ENCODE results near the gene AHRR.

AHRR gene

DNA sequence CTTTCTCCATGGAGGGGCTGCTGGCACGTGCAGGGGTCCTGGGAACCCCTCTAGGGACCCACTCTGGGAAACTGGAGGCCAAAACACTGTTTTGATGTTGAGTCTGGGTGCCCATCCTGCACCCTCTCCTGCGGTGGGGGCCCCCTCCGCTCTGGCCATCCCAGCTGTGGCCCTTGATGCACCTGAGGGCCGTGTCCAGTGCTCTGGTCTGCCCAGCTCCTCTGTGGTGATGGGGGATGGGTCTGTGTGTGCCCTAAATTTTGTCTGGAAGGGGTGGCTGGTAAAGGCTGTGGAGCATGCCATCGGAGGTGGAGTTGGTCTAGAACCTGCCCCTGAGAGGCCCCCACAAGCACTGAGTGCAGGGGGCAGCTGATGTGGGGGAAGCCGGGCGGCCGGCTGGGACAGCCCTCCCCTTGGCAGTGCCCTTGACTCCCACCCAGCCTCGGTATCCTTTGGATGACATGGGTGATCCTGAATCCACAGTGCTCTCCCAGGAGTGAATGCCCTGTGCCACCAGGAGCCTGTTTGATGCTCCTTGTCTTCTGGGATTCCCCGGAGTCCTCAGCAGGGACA lies 26.3 kb downstream of the AHRR start:
- DNase-seq: no peak

DNA sequence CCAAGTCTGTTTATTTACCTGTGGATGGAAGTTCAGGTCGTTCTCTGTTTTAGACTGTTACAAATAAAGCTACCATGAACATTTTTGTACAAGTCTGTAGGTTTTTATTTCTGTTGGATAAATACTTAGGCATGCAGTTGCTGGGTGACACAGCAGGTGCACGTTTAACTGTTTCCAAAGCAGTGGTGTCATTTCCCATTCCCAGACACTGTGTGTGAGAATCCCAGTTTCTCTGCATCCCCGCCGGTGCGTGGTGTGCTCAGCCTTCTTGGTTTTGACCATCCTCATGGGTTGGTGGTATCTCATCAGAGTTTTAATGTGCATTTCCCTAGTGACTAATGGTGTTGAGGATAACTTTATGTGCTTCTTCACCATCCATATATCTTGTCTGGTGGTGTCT lies 27.2 kb downstream of the AHRR start:
- no peak for DNase-seq

DNA sequence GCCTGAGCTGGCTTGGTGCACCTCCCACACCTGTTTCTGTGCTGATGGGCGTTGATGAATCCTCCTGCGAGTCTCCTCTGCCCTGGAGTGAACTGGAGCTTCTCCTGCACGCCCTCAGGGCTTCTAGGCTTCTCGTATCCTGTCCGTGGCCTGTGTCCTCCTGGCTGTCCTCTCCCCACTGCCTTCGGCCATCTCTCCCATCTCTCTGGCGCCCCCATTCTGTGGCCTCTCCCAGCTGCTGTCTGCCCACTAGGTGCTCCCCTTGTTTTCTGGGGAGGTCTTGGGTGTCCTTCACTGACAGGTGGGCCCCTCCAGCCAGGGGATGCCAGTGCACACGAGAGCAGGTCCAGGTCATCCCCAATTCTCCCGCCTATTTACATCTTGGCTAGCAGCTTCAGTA lies 28.8 kb downstream of the AHRR start:
- no peak for DNase-seq

DNA sequence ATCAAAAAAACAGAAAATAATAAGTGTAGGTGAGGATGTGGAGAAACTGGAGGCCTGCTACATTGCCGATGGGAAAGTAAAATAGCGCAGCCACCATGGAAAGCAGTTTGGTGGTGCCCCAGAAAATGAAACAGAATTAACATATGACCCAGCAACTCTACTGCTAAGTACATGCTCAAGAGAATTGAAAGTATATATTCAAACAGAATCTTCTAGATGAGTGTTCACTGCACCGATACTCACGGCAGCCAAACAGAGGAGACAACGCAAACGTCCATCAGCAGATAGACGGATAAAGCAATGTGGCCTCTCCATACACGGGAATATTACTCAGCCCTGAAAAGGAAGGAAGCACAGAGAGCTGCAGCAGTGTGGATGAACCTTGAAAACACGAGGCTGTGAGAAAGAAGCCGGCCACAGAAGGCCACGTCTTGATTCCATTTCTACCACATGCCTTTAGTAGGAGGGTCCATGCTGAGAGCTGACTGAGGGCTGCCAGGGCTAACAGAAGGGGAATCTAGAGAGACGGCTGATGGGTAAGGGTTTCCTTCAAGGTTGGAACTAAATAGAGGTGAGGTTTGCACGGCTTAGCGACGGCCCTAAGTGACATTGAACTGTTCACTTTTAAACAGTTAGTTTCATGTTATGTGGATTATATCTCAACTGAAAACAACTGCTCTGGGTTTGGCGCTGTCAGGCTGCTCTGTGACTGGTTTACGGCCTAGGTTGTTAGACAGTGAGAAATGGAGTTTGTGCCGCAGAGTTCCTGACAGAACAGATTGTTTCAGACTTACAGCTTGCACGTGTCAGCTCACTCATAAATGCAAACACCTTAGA lies 29.8 kb downstream of the AHRR start:
- DNase-seq: no peak

DNA sequence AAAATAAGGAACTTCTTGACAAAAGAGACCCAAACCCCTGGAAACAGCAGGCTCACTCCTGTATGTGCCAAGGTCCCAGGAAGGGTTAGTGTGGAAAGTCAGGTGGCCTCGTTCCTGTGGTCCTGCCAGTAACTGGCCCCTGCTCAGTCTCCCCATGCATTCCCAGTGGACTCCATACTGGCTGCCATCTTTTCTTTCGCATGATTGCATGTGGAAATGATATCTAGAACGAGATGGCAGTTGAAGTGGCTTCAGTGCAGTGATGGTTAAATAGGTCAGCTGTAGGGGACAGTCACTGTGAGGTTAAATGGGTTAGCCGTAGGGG lies 30.4 kb downstream of the AHRR start:
- DNase-seq: no peak

DNA sequence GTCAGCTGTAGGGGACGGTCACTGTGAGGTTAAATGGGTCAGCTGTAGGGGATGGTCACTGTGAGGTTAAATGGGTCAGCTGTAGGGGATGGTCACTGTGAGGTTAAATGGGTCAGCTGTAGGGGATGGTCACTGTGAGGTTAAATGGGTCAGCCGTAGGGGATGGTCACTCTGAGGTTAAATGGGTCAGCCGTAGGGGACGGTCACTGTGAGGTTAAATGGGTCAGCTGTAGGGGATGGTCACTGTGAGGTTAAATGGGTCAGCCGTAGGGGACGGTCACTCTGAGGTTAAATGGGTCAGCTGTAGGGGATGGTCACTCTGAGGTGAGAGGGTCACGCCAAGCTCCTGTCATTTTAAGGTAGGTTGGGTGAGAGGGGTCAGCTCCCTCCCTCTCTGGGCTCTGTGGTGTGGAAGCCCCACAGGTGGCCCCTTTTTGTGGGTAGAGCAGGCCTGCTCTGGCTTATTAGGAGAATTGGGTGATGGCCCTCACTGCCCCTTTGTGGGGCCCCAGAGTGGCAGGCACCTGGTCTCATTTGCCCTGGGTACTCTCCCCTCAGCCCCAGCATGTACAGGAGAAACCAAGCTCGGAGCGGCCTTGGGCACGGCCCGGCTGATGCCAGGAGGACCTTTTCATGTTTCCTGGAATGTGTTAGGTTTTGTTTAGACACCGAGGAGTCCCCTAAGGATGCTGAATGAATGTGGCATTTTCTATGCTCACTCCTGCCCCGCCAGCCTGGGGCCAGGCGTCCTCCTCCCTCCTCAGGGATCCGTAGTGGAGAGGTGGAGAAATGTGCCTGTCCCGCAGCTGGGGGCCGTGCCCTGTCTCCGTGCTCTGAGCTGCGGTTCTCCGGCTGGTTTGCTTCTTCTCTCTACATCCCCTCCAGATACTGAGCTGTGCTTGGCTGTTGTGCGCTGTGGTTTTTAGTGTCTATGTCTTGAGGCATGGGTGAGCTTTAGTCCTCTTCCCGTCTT lies 31.4 kb downstream of the AHRR start:
- DNase-seq: no peak

DNA sequence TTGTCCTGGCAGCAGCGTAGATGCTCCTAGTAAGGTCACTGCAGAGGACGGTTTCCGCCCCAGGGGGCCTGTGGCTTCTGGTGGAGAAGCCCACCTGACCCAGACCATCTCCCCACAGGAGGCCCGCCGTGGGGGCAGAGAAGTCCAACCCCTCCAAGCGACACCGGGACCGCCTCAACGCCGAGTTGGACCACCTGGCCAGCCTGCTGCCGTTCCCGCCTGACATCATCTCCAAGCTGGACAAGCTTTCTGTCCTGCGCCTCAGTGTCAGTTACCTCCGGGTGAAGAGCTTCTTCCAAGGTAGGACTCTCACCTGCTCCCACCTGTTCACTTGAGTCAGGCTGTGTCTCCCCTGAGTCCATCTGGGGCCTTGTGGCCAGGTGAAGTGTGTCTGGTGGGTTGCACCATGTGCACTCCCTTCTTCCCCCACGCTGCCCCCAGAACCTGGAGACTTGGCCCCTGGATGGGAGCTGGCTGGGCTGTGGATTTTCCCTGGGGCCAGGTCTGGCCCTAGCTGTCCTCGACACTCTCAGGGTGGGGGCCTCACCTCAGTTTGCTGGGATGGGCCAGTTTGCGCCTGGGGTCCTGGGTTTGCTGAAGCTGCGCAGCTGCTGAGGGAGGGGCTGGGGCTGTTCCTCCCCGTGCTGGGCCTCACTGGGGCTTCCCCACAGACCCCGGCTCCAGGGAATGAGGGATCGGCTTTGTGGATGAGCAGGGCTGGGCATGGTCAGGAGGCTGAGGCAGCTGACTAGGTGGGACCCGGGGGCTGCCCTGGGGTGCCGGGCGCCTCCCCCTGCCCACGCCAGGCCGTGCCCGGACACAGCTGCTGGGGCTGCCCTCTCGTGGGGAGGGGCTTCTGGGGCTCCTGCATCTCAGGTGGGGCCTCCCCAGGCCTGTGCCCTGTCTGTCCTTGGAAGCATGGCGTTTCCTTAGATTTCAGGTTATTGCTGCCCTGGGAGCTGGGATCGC lies 32.4 kb downstream of the AHRR start:
- DNase-seq: no peak

DNA sequence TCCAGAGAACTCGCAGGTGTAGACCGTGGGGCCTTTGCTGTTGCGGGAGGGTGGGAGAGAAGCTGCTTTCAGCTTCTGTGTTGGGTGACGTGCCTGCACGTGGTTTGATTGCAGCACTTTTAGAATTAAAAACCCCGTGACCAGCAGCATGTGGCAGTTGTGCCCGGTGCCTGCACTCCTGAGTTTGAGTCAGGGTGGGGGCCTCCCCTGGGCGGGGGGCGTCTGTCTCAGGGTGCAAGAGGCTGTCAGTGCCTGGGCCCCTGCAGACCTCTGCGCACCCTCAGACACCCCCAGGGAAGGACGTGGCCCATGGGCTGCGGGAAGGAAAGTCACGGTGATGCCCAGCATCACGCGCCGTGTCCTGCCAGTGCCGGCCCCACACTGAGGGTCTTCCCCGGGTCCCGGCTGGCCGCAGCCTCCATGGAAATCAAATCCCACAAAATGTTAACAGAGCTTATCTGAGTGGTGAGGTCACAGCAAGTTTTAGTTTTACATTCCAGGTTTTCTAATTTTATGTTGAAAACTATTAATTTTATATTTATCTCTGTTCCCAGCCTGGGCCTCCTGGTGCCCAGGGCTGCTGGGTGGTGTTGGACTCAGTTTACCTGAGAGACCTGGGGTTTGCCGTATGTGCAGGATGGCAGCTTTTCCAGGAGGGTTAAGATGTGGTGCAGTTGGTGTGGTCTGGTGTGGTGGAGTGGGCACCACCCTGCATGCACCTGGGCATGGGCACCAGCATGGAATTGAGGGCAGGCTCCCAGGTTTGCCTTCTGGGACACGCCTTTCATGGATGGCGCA lies 33.3 kb downstream of the AHRR start:
- no peak for DNase-seq

DNA sequence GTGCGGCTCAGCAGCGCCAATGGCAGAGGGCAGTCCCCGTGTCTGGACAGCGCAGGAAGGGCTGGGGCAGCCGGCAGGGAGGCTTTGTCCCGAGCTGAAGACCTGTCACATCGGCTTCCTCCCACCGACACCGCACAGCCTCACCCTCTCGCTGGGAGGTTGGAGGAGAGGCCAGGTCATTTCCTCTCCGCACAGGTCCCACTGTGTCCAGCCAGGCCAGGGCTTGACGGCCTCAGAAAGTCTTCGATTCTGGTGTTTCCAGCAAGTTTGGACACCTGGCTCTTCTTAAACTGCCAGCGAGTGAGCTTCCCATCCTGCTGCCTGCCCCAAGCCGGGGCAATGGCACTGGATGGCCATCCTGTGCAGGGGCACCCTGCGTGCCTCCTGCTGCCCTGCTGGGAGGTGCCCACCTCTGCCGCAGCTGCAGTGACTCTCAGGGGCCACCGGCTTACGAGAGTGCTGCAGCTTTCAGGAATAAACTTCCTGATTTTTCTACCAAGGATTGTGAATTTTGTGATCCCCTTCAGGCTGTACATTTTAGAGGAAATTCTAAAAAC lies 33.9 kb downstream of the AHRR start:
- no peak for DNase-seq

DNA sequence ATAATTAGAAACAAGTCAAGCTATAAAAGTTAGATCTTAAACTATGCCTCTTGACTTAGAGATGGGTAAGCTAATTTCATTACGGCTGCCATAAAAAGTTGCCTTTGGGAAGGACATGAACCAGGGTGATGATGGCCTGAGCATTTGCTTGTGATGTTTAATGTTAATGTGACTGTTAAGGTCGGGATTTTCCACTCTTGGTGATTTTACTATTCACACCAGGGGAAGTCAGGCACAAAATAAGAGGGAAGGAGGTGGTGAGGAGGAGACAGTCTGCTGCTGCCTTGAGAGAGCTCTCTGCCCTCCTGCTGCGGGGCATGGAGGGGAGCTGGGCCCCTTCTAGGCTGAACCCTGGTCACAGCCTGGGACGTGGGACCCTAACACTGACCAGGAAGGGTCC lies 34.4 kb downstream of the AHRR start:
- no peak for DNase-seq

DNA sequence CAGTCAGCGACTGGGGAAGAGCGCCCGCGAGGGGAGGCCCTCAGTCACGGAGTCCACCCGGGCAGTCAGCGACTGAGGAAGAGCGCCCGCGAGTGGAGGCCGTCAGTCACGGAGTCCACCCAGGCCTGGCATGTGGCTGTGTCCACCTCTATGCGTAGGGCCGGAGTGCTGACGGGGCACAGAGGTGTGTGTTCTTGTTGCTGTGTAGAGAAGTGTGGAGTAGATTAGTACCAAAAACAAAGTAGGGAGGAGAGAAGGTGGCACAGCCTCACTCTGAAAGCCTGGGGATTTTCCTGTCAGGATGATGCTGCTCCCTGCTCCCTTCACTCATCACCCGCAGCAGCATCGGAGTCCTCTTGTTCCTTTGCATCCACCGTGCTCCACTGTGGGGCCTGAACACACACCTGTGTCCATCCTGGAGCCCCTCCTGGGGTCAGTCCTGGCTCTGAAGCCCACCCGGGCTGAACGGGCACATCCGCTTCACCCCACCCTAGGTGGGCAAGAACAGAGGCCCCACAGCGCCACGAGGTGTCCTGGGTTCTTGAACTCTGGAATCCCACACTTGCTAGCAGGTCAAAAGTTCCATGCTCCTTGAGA lies 37.9 kb downstream of the AHRR start:
- DNase-seq: no peak

DNA sequence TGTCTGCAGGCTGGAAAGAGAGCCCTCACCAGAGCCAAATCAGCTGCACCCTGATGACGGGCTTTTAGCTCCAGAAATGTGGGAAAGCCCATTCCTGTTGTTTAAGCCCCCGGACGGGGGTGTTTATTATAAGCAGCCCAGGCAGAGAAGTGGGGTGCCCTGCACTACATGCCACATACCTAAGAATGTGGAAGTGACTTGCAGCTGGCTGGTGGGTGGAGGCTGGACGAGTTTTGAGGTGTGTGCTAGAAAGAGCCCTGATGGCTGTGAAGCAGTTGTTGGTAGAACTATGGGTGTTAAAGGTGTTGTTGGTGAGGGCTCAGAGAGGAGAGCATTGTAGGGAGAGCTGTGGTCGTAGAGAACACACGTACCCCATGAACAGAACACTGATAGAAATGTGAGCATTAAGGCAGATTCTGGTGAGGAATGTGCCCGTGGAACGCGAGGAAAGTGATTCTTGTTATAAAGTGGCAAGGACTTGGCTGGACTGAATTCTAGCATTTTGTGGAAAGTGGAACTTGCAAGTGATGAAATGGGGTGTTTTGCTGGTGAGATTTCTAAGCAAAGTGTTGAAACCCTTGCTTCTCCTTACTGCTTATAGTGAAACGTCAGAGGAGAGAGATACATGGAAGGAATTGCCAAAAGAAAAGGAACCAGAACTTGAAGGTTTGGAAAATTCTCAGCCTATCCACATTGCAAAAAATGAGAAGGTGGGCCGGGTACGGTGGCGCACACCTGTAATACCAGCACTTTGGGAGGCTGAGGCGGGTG lies 38.9 kb downstream of the AHRR start:
- no peak for DNase-seq

DNA sequence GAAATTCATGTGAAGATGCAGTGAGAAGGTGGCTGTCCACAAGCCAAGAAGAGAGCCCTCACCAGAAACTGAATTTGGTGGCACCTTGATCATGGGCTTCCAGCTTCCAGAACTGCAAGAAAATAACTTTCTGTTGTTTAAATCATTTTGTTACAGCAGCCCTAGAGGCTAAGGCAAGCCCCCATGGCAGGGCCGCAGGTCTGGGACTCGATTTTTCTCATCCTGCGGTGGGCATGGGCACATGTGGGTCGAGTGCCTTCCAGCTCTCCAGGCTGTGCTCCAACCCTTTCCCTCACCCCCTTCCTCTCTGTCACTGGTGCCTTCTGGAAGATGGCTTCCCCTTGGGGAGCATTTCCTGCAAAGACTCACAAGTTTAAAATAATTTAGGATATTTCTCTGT lies 40.7 kb downstream of the AHRR start:
- DNase-seq: no peak

DNA sequence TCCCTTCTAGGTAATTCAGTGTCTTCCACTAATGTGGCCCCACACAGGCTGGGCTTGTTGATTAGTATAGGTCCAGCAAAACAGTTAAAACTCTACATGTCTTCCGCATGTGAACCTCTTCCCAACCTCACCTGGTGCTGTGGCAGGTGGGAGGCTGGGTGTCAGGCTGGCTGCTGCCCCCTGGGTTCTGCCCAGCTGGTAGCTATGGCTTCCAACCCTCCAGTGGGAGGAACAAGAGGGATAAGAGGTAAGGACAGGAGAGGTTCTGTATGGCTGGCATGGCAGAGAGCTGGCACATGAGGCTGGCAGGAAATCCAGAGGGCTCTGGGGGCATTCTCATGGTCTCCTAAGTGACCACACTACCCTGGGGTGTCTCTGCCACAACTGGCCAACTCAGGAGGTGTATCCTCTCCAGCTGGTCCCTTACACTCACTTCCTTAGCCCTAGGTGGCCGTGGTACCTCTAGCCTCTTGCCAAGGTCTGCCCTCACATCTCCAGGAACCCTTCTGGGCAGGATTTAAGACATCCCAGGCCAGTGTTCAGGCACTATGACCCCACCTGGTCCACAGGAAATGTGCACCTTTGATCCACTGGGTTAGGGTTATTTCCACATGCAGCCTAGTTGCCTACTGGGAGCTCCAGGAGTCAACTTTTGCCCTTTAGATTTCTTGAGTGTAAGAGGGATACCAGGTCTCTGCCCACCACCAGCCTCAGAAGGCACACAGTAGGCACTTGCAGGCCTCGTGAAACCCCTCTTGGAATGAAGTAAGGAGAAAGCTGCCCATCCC lies 41.7 kb downstream of the AHRR start:
- DNase-seq: no peak

DNA sequence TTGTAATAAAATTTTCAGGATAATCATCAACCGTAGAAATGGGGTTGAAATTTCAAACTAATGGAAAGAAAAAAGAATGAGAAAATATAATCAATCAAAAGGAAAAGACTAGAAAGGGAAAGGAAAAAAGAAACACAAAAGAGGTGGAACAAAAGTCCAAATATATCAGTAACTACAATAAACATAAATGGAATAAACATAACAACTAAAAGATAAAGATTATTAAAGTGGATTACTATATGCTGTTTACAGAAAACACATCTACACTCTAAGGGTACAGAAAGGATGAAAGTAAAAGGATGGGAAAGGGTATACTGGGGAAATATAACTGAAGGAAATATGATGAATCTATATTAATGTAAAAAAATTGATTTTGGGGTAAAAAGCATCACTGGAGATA lies 43.0 kb downstream of the AHRR start:
- no peak for DNase-seq

DNA sequence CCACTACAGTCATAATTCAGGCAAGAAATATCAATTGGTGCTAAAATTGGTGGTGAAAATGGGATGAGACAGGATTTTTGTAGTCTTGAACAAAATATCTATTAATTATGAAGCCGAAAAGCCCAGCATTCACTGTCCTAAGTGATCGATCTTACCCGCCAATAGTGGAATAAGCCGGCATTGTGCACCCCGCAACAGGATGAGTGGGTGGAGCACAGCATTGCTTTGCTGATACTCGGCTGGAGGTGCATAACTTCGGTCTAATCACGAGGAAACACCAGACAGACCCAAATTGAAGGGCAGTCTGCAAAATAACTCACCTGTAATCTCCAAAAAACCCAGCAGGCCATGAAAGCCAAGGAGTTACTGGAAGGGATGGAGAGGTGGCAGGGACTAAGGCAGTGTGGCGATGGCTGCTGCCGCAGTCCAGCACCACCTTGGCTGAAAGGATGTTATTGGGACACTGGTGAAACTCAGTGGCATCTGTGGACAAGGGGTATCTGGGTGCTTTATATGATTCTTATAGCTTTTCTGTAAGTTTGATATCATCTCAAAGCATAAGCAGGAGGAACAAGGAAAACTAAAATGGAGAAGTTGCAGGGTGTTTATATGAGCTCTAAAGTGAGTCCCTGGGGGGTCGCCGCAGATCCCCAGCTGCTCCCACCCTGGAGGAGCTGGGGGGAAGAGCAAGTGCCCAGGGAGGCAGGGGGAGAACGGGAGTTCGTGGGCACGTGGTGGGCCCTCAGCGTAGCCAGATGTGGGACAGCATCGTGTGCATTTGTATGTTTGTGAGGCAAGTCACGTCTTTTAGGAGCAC lies 45.2 kb downstream of the AHRR start:
- no peak for DNase-seq

DNA sequence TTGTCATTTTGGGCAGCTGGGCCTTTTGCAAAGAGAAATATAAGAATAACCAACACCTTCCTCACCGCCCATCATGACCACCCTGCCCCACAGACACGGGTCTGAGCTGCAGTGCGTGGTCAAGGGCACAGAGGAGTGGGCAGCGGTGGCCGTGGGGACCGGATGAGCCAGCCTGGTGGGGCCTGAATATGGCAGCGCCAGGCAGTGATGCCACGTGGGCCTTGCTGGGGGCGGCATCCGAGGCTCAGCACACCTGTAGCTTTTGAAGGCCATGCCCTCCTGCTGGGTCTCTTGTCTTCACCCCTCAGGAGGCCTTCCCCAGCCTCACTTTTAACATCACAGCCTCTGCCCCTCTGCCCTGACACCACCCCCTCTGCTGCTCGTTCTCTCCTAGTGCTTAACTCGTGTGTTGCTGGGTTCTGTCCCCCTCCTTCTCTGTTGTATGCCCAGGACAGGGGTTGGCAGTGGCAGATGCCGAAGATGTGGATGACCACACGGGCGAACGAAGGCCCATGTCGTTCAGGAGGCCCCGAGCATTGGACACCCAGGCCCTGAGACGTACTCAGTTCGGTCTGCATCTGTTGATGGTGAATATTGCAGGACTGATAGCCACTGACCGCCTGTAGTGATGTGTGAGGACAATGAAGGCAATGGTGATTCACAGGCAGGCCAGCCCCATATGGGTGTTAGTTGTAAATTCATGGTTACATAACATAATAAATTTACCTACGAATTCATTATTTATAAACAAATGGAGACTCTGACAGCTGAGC lies 46.0 kb downstream of the AHRR start:
- no peak for DNase-seq

All from activated CD4-positive, alpha-beta T cell treated with anti-CD3 and anti-CD28 coated beads, Interleukin-2, amount 50 U/mL, for 16 hours (primary cell).